Bronchial epithelial cell (primary cell): Measurements from ENCODE around the gene ADAM23. TPM values are rescaled to one million over a fixed set of nuclear protein-coding genes. Genes with fewer than 3 reads are reported as not detected.
"Not testable (repeated sequence)": the region's sequence is repeated elsewhere in the genome, so short reads cannot be mapped to it uniquely, and the experiment has no call there.

Source experiments
- DNase-seq: peaks from one replicate; pipeline ENCODE4 v3.0.0-alpha.2; 2010; ENCODE audit warnings: low read depth
- FAIRE-seq: peaks from 2 replicates; lab custom pipeline; 2011; peaks lifted over from hg19 to GRCh38; lab: Jason Lieb, UNC
- H3K27me3 ChIP-seq: 2 replicates; pipeline ENCODE4 v1.5.1; 2011; ENCODE audit warnings: low read length; ENCODE audit not compliant: control insufficient read depth, insufficient read depth
- H3K36me3 ChIP-seq: 2 replicates; pipeline ENCODE4 v1.5.1; 2011; ENCODE audit warnings: low read length; ENCODE audit not compliant: control insufficient read depth, insufficient read depth
- H3K4me3 ChIP-seq: 2 replicates; pipeline ENCODE4 v1.5.1; 2011; ENCODE audit warnings: mild to moderate bottlenecking, low read depth, low read length, control low read depth
- total RNA-seq: library from RNA; depleted of rRNA; stranded (reverse); fragments of >200 nt; gene quantifications from 2 replicates; pipeline ENCODE4 v1.2.1, GENCODE V29; 2014
- TF ChIP-seq, protein P1 (sequence below): IDR thresholded peaks from 2 replicates; pipeline ENCODE4 v1.5.1; 2011; ENCODE audit warnings: mild to moderate bottlenecking, moderate library complexity, low read length, control low read depth, inconsistent platforms; ENCODE audit not compliant: insufficient read depth, severe bottlenecking

The ADAM23 gene, protein sequence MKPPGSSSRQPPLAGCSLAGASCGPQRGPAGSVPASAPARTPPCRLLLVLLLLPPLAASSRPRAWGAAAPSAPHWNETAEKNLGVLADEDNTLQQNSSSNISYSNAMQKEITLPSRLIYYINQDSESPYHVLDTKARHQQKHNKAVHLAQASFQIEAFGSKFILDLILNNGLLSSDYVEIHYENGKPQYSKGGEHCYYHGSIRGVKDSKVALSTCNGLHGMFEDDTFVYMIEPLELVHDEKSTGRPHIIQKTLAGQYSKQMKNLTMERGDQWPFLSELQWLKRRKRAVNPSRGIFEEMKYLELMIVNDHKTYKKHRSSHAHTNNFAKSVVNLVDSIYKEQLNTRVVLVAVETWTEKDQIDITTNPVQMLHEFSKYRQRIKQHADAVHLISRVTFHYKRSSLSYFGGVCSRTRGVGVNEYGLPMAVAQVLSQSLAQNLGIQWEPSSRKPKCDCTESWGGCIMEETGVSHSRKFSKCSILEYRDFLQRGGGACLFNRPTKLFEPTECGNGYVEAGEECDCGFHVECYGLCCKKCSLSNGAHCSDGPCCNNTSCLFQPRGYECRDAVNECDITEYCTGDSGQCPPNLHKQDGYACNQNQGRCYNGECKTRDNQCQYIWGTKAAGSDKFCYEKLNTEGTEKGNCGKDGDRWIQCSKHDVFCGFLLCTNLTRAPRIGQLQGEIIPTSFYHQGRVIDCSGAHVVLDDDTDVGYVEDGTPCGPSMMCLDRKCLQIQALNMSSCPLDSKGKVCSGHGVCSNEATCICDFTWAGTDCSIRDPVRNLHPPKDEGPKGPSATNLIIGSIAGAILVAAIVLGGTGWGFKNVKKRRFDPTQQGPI
- total RNA-seq, result under 0.01 and 0.13 TPM in 2 replicates

DNA sequence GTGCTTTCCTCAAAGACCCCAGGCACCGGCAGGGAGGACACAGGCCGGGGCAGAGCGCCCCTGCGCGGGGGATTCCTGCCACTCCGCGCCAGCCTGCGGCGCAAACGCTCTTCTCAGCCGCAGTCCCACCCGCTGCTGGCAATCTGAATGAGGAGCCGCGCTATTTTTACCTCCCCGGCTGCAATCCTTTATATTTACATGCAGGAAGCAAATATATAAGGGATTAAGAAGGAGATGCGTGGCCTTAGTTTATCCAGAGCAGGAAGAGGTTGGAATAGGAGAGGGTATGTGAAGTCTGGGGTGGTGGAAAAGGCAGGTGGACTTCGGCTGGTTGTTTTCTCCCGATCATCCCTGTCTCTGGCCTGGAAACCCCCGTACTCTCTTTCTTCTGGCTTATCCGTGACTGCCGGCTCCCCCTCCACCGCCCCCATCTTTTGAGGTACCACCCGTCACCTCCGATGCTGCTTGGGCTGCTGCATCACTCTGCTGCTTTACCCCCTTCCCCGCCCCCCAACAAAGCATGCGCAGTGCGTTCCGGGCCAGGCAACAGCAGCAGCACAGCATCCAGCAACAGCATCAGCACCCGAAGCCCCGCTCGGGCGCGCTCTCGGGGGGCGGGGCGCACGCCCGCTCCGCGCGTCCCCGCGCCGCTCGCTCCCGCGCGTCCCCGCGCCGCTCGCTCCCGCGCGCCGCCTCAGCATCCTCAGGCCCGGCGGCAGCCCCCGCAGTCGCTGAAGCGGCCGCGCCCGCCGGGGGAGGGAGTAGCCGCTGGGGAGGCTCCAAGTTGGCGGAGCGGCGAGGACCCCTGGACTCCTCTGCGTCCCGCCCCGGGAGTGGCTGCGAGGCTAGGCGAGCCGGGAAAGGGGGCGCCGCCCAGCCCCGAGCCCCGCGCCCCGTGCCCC is at the start of gene ADAM23:
ADAM23 (plus strand) TSS at position 700 of the 902 bp plus-strand sequence. CDS start 335 bp downstream, outside the sequence.
- DNase-seq (no peak), FAIRE-seq (no peak)
- peaks cover 24% of the 10 kb centered on the region for H3K27me3 ChIP-seq
- TF ChIP-seq, protein P1, sequence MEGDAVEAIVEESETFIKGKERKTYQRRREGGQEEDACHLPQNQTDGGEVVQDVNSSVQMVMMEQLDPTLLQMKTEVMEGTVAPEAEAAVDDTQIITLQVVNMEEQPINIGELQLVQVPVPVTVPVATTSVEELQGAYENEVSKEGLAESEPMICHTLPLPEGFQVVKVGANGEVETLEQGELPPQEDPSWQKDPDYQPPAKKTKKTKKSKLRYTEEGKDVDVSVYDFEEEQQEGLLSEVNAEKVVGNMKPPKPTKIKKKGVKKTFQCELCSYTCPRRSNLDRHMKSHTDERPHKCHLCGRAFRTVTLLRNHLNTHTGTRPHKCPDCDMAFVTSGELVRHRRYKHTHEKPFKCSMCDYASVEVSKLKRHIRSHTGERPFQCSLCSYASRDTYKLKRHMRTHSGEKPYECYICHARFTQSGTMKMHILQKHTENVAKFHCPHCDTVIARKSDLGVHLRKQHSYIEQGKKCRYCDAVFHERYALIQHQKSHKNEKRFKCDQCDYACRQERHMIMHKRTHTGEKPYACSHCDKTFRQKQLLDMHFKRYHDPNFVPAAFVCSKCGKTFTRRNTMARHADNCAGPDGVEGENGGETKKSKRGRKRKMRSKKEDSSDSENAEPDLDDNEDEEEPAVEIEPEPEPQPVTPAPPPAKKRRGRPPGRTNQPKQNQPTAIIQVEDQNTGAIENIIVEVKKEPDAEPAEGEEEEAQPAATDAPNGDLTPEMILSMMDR, result no peak
- H3K36me3 ChIP-seq, result no peaks in the 10 kb centered on the region
- H3K4me3 ChIP-seq, result peak within 1 kb of the TSS; percentile 11

DNA sequence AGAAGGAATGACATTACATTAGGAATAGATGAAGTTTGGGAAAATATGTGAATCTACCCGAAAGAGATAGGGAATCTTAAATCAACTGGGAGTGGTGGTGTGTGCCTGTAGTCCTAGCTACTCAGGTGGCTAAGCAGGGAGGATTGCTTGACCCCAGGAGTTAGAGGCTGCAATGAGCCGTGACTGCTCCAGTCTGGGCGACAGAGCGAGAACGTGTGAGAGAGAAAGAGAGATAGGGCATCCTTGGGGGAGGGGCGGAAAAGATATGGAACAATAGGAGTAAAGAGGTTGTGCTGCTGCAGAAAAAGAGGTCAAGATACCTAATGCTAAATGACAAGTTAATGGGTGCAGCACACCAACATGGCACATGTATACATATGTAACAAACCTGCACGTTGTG is 47.1 kb upstream of the ADAM23 start:
- Histone ChIP-seq H3K4me3 (no peak overlapping the region), H3K36me3 (no peaks in the 10 kb centered on the region), H3K27me3 (no peaks in the 10 kb centered on the region)
- TF ChIP-seq, protein P1, result no peak
- no peak for DNase-seq
- no peak for FAIRE-seq

DNA sequence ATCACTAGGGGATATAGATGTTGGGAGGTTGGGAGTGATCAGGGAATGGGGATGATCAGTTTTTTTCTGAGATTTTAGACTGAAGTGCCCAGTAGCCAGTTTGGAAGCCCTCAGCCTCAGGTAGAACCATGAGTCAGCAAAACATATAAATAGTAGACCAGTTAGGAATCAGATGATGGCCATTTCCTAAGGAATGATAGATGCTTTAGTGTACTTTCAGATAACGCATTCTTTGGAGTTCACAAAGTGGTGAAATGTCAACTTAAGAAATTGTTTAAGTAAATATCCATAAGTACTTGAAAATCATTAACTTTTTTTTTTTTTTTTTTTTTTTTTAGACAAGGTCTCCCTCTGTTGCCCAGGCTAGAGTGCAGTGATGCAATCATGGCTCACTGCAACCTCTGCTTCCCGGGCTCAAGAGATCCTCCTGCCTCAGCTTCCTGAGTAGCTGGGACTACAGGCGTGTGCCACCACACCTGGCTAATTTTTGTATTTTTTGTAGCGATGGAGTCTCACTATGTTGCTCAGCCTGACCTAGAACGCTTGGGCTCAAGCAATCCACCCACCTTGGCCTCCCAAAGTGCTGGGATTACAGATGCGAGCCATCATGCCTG is 40.3 kb upstream of the ADAM23 start:
- not testable (repeated sequence) for FAIRE-seq, H3K4me3 ChIP-seq, H3K36me3 ChIP-seq, H3K27me3 ChIP-seq, DNase-seq

DNA sequence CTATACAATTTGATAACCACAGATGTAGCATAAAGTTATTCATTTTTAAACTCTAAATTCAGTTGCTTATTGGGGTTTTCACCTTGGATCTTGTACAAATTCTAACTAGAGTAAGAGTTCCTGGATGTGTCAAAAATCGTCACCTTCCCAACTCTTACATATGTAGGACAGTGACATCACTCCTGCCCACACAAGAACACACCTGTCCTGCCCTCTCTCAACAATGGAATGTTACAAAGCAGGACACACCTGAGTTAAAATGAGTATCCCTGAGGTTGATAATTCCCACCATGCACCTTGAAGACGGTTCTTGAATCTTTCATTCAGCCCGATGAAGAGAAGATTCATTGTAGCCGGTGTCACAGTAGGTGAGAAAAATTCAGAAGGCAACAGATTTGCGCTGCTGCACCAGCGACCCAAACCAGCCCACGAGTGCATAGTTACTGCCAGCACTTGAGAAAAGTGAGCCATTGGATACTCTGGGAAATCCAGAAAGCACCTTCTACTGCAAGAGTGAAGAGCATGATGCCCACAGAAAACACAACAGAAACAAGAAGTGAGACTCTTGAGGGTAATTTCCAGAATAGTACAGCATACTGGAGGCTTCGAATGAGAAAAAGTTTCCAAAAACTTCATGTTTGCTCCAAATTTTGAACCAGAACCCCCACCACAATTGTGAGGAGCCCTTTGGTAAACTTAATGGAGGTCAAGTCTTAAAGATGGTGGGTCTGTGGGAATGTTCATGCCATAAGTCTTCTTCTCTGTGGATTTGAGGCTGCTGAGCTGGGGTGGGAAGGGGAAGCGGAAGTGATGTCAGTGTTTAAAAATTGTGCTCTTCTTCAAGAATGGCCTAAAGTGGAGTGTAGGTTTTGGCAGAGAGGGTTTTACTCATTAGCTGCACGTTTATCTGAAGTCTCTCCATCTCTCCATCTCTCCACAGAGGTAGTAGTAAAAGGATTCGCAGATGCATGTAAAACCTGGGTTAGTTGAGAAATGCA is 34.7 kb upstream of the ADAM23 start:
- TF ChIP-seq, protein P1, result no peak
- Histone ChIP-seq H3K27me3 (no peaks in the 10 kb centered on the region), H3K36me3 (no peaks in the 10 kb centered on the region), H3K4me3 (no peak overlapping the region)
- DNase-seq (no peak), FAIRE-seq (no peak)

DNA sequence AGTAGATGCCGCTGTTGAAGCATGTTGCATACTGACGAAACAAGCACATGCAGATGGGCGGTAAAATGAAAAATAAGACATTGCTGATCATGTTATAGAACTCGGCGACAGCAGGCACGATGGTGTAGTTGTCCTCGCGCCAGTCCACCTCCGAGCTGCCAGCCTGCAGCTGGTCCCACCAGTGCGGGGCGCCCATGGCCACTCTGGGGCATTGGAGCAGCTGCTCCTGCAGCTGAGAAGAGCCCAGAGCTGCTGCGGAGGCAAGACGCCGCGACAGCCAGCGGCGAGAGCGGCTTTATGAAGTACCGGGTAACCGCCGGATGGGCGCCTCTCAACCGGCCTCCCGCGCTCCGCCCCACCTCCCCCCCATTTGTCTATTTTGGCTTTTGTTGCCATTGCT is 32.6 kb upstream of the ADAM23 start:
- Histone ChIP-seq H3K36me3 (no peaks in the 10 kb centered on the region), H3K27me3 (no peaks in the 10 kb centered on the region), H3K4me3 (no peak overlapping the region)
- no peak for FAIRE-seq
- TF ChIP-seq, protein P1, result no peak
- no peak for DNase-seq
